ENCODE data around the gene CNOT2. TPM values are rescaled to one million over a fixed set of nuclear protein-coding genes. Genes with fewer than 3 reads are reported as not detected.
"Not testable (repeated sequence)": the region's sequence is repeated elsewhere in the genome, so short reads cannot be mapped to it uniquely, and the experiment has no call there.

CNOT2 gene
- total RNA-seq, 1 experiment from 2014 or later, result 289 TPM

GRCh38 chr12:70386771-70387170 lies 143.5 kb downstream of the CNOT2 start:
- Histone ChIP-seq H3K27me3 (ENCODE audit: low read length) (no peaks in the 10 kb centered on the region), H2AFZ (ENCODE audit: low read length) (no peak overlapping the region), H3K9me3 (ENCODE audit: low read length) (no peaks in the 10 kb centered on the region), H3K4me3 (ENCODE audit: low read length) (no peak overlapping the region), H3K27ac (ENCODE audit: low read length) (no peak overlapping the region), H3K4me1 (ENCODE audit: low read length) (peaks cover 51% of the 10 kb centered on the region), H3K9me2 (replicated peaks; ENCODE audit: insufficient read depth, low read length) (no peaks in the 10 kb centered on the region), H3K36me3 (ENCODE audit: insufficient read depth, low read length) (peaks cover 59% of the 10 kb centered on the region), H4K20me1 (ENCODE audit: insufficient read depth, low read depth, low read length) (peaks cover 24% of the 10 kb centered on the region), H3K4me2 (ENCODE audit: low read depth, low read length, poor library complexity, severe bottlenecking) (no peak overlapping the region), H3K79me2 (ENCODE audit: low read length) (peaks cover 95% of the 10 kb centered on the region), H3K9ac (ENCODE audit: low read length) (no peak overlapping the region)
- no peak for DNase-seq

- H2AFZ ChIP-seq (ENCODE audit: low read length), result no peak overlapping the region
These were observed 146.4 kb downstream of the CNOT2 start for GRCh38 chr12:70389678-70390077.

GRCh38 chr12:70392631-70393030 lies 149.4 kb downstream of the CNOT2 start:
- not testable (repeated sequence) for H3K9ac ChIP-seq (ENCODE audit: low read length); H3K4me3 ChIP-seq (ENCODE audit: low read length); DNase-seq; H3K9me2 ChIP-seq (replicated peaks; ENCODE audit: insufficient read depth, low read length); H3K27me3 ChIP-seq (ENCODE audit: low read length); H3K4me2 ChIP-seq (ENCODE audit: low read depth, low read length, poor library complexity, severe bottlenecking); H3K9me3 ChIP-seq (ENCODE audit: low read length); H3K27ac ChIP-seq (ENCODE audit: low read length); H2AFZ ChIP-seq (ENCODE audit: low read length)
- H3K79me2 ChIP-seq (ENCODE audit: low read length), result peaks cover 97% of the 10 kb centered on the region
- peaks cover 69% of the 10 kb centered on the region for H3K36me3 ChIP-seq (ENCODE audit: insufficient read depth, low read length)
- H3K4me1 ChIP-seq (ENCODE audit: low read length), result peaks cover 80% of the 10 kb centered on the region
- peaks cover 40% of the 10 kb centered on the region for H4K20me1 ChIP-seq (ENCODE audit: insufficient read depth, low read depth, low read length)

More at GRCh38 chr12:70389678-70390077, 146.4 kb downstream of the CNOT2 start:
- H3K9me2 ChIP-seq (replicated peaks; ENCODE audit: insufficient read depth, low read length), result no peaks in the 10 kb centered on the region
- peaks cover 18% of the 10 kb centered on the region for H4K20me1 ChIP-seq (ENCODE audit: insufficient read depth, low read depth, low read length)
- H3K27me3 ChIP-seq (ENCODE audit: low read length), result no peaks in the 10 kb centered on the region
- peaks cover 59% of the 10 kb centered on the region for H3K4me1 ChIP-seq (ENCODE audit: low read length)
- H3K36me3 ChIP-seq (ENCODE audit: insufficient read depth, low read length), result peaks cover 64% of the 10 kb centered on the region
- H3K4me3 ChIP-seq (ENCODE audit: low read length), result no peak overlapping the region
- H3K79me2 ChIP-seq (ENCODE audit: low read length), result peaks cover 97% of the 10 kb centered on the region
- H3K4me2 ChIP-seq (ENCODE audit: low read depth, low read length, poor library complexity, severe bottlenecking), result no peak overlapping the region
- H3K27ac ChIP-seq (ENCODE audit: low read length), result peak overlapping the region; percentile 8; the same call in 1 of the 2 replicates
- DNase-seq, result no peak
- no peak overlapping the region for H3K9ac ChIP-seq (ENCODE audit: low read length)
- no peaks in the 10 kb centered on the region for H3K9me3 ChIP-seq (ENCODE audit: low read length)

GRCh38 chr12:70393787-70394499 lies 150.7 kb downstream of the CNOT2 start:
- peaks cover 97% of the 10 kb centered on the region for H3K79me2 ChIP-seq (ENCODE audit: low read length)
- H3K27ac ChIP-seq (ENCODE audit: low read length), result peak overlapping the region; percentile 38
- no peaks in the 10 kb centered on the region for H3K9me3 ChIP-seq (ENCODE audit: low read length)
- no peak overlapping the region for H3K4me3 ChIP-seq (ENCODE audit: low read length)
- H2AFZ ChIP-seq (ENCODE audit: low read length), result no peak overlapping the region
- no peaks in the 10 kb centered on the region for H3K27me3 ChIP-seq (ENCODE audit: low read length)
- peaks cover 51% of the 10 kb centered on the region for H4K20me1 ChIP-seq (ENCODE audit: insufficient read depth, low read depth, low read length)
- no peaks in the 10 kb centered on the region for H3K9me2 ChIP-seq (replicated peaks; ENCODE audit: insufficient read depth, low read length)
- no peak overlapping the region for H3K4me2 ChIP-seq (ENCODE audit: low read depth, low read length, poor library complexity, severe bottlenecking)
- H3K9ac ChIP-seq (ENCODE audit: low read length), result no peak overlapping the region
- peaks cover 85% of the 10 kb centered on the region for H3K4me1 ChIP-seq (ENCODE audit: low read length)
- peaks cover 72% of the 10 kb centered on the region for H3K36me3 ChIP-seq (ENCODE audit: insufficient read depth, low read length)
- no peak for DNase-seq

- no peaks in the 10 kb centered on the region for H3K27me3 ChIP-seq (ENCODE audit: low read length)
- peaks cover 58% of the 10 kb centered on the region for H3K4me1 ChIP-seq (ENCODE audit: low read length)
- peaks cover 100% of the 10 kb centered on the region for H3K79me2 ChIP-seq (ENCODE audit: low read length)
- H3K4me3 ChIP-seq (ENCODE audit: low read length), result no peak overlapping the region
- peak overlapping the region; percentile 20 for H3K4me2 ChIP-seq (ENCODE audit: low read depth, low read length, poor library complexity, severe bottlenecking)
- H3K9me2 ChIP-seq (replicated peaks; ENCODE audit: insufficient read depth, low read length), result no peaks in the 10 kb centered on the region
- no peak overlapping the region for H2AFZ ChIP-seq (ENCODE audit: low read length)
- peak overlapping the region; percentile 12 for H3K27ac ChIP-seq (ENCODE audit: low read length)
- H3K9ac ChIP-seq (ENCODE audit: low read length), result no peak overlapping the region
- DNase-seq, result peak; percentile 71
- no peaks in the 10 kb centered on the region for H3K9me3 ChIP-seq (ENCODE audit: low read length)
- H4K20me1 ChIP-seq (ENCODE audit: insufficient read depth, low read depth, low read length), result peaks cover 44% of the 10 kb centered on the region
- peaks cover 88% of the 10 kb centered on the region for H3K36me3 ChIP-seq (ENCODE audit: insufficient read depth, low read length)
These were observed 154.8 kb downstream of the CNOT2 start for GRCh38 chr12:70398002-70398401.

GRCh38 chr12:70398862-70399261 lies 155.6 kb downstream of the CNOT2 start:
- Histone ChIP-seq H3K9ac (ENCODE audit: low read length) (no peak overlapping the region), H3K79me2 (ENCODE audit: low read length) (peaks cover 98% of the 10 kb centered on the region), H3K27me3 (ENCODE audit: low read length) (no peaks in the 10 kb centered on the region), H3K9me3 (ENCODE audit: low read length) (no peaks in the 10 kb centered on the region), H3K4me2 (ENCODE audit: low read depth, low read length, poor library complexity, severe bottlenecking) (no peak overlapping the region), H4K20me1 (ENCODE audit: insufficient read depth, low read depth, low read length) (peaks cover 44% of the 10 kb centered on the region), H3K4me3 (ENCODE audit: low read length) (no peak overlapping the region), H2AFZ (ENCODE audit: low read length) (no peak overlapping the region), H3K27ac (ENCODE audit: low read length) (peak overlapping the region; percentile 12; the same call in 1 of the 2 replicates), H3K9me2 (replicated peaks; ENCODE audit: insufficient read depth, low read length) (no peaks in the 10 kb centered on the region), H3K36me3 (ENCODE audit: insufficient read depth, low read length) (peaks cover 90% of the 10 kb centered on the region), H3K4me1 (ENCODE audit: low read length) (peaks cover 52% of the 10 kb centered on the region)
- no peak for DNase-seq

- Histone ChIP-seq H4K20me1 (ENCODE audit: insufficient read depth, low read depth, low read length) (peaks cover 44% of the 10 kb centered on the region), H3K4me2 (ENCODE audit: low read depth, low read length, poor library complexity, severe bottlenecking) (no peak overlapping the region), H3K9me3 (ENCODE audit: low read length) (no peaks in the 10 kb centered on the region), H3K4me3 (ENCODE audit: low read length) (no peak overlapping the region), H3K79me2 (ENCODE audit: low read length) (peaks cover 98% of the 10 kb centered on the region), H3K27me3 (ENCODE audit: low read length) (no peaks in the 10 kb centered on the region), H3K36me3 (ENCODE audit: insufficient read depth, low read length) (peaks cover 90% of the 10 kb centered on the region), H3K4me1 (ENCODE audit: low read length) (peaks cover 47% of the 10 kb centered on the region), H2AFZ (ENCODE audit: low read length) (no peak overlapping the region), H3K27ac (ENCODE audit: low read length) (no peak overlapping the region), H3K9ac (ENCODE audit: low read length) (no peak overlapping the region), H3K9me2 (replicated peaks; ENCODE audit: insufficient read depth, low read length) (no peaks in the 10 kb centered on the region)
- DNase-seq, result no peak
These were observed 156.1 kb downstream of the CNOT2 start for GRCh38 chr12:70399311-70399710.

GRCh38 chr12:70400124-70400523 lies 156.9 kb downstream of the CNOT2 start:
- peaks cover 91% of the 10 kb centered on the region for H3K36me3 ChIP-seq (ENCODE audit: insufficient read depth, low read length)
- no peak overlapping the region for H3K9ac ChIP-seq (ENCODE audit: low read length)
- peaks cover 98% of the 10 kb centered on the region for H3K79me2 ChIP-seq (ENCODE audit: low read length)
- H3K27ac ChIP-seq (ENCODE audit: low read length), result no peak overlapping the region
- no peak overlapping the region for H3K4me3 ChIP-seq (ENCODE audit: low read length)
- H2AFZ ChIP-seq (ENCODE audit: low read length), result no peak overlapping the region
- H4K20me1 ChIP-seq (ENCODE audit: insufficient read depth, low read depth, low read length), result peaks cover 42% of the 10 kb centered on the region
- H3K9me3 ChIP-seq (ENCODE audit: low read length), result no peaks in the 10 kb centered on the region
- no peaks in the 10 kb centered on the region for H3K9me2 ChIP-seq (replicated peaks; ENCODE audit: insufficient read depth, low read length)
- peaks cover 39% of the 10 kb centered on the region for H3K4me1 ChIP-seq (ENCODE audit: low read length)
- no peaks in the 10 kb centered on the region for H3K27me3 ChIP-seq (ENCODE audit: low read length)
- no peak for DNase-seq
- H3K4me2 ChIP-seq (ENCODE audit: low read depth, low read length, poor library complexity, severe bottlenecking), result no peak overlapping the region
